ENCODE results near the gene ZNF618.

ZNF618 gene

GRCh38 chr9:113957351-113957750 is 81.2 kb downstream of the ZNF618 start:
- no peak for DNase-seq (ENCODE audit: low read depth, low spot score)

- no peak for DNase-seq (ENCODE audit: low read depth, low spot score)
These were observed 81.8 kb downstream of the ZNF618 start for GRCh38 chr9:113957821-113958341.

GRCh38 chr9:113958556-113958955 is 82.4 kb downstream of the ZNF618 start:
- no peak for DNase-seq (ENCODE audit: low read depth, low spot score)

- no peak for DNase-seq (ENCODE audit: low read depth, low spot score)
These were observed 84.7 kb downstream of the ZNF618 start for GRCh38 chr9:113960768-113961167.

DNA sequence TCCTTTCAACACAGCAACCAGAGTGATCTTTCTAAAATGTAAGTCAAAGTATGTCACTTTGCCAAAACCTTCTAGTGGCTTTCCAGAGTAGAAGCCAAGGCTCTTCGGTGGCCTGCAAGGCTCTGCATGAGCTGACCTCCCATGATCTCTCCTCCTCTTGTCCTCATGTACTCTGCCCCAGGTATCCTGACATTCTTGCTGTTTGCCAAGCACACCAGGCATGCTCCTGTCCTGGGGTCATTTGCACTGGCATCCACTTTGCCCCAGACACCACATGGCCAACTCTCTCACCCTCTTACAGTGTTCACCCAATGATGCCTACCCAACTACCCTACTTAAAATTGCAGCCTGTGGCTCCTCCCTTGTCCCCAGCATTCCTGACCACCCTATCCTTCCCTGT is 86.3 kb downstream of the ZNF618 start:
- no peak for DNase-seq (ENCODE audit: low read depth, low spot score)

DNA sequence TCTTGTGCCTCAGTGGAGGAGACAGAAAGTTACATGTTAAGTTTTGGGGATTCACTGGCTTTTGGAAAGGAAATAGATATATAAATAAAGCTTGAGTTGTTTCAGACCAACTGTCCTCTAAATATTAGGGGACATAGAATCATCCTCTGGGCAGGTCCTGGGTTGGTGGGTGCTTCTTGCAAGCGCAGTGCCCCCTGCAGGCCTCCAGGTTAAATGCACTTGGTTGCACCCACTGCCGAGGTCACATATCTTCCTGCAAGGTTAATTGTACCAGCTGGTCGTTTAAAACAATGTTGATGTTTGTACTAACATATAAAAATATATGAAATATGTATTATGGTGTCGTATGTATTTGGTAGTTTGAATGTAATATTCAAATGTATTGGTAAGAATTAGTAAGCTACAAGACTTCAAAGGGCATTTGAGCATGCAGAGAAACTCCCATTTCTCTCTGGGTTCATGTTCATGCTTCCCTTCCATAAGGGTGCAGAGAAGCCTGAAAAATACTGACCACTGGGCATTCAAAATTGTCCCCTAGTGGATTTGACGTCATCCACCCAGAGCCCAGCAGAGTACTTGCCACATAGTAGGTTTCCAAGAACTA is 87.0 kb downstream of the ZNF618 start:
- no peak for DNase-seq (ENCODE audit: low read depth, low spot score)

- DNase-seq (ENCODE audit: low read depth, low spot score), result no peak
These were observed 87.8 kb downstream of the ZNF618 start for GRCh38 chr9:113963696-113964494.

DNA sequence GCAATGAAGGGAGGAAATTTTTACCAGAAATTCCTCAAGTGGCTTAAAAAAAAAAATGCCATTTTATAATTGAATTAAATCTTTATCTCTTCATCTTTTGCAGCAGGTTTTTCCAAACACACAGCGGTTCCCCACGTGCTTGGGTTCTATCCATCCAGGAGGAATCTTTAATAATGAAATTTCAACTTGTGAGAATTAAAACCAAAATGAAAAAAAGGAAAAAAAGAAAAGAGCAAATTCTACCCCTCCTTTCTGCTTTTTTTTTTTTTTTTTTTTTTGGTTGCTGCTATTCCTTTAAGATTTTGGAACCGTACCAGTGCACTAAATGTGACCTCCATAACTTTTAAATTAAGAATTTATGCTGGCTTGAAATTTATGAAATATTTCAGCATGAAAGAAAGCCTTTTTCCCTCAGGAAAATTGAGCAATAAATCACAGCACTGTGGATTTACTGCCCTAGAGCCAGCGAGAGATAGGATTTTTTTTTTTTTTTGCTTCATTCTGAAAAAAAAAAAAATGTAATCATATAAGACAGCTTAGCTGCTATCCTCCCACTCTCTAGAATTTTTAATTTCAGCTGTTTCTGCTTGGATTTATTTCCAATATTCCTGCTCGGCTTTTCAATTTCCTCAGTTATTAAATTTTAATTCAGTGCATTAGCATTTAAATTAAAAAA is 88.5 kb downstream of the ZNF618 start:
- no peak for DNase-seq (ENCODE audit: low read depth, low spot score)

DNA sequence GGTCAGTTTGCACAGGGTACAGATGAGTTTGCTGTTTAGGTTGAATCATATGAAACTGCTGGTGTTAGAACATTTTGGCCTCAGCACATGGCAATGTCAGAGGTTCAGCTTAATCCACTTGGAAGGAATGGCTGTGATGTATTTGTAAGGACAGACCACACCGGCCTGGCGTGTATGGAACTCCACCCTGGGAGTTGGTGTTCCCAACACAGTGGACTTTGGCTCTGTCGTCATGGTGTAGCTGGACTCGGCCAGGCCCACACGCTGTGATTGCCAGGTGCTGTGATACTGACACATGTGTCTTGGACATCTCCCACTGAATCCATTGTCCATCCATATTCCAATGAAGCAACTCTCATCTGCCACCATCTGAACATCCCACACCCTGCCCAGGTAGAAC is 90.3 kb downstream of the ZNF618 start:
- no peak for DNase-seq (ENCODE audit: low read depth, low spot score)

DNA sequence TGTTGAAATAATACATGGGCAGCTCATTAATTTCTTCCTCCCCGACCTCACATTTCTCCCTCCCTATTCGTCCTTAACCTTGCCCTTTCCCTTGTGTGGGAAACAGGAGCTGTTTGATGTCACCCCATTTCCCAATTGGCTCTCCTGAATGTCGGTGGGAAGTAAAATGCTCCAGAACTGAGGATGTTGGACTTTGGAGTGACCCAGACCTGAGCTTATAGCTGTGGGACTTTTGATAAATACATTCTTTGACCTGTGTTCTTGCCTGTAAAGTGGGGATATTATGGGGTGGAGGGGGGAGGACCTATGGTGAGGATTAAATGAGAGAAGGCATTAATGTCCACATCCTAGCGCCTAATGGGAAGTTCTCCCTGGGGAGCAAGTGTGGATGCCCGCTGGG is 91.3 kb downstream of the ZNF618 start:
- no peak for DNase-seq (ENCODE audit: low read depth, low spot score)

DNA sequence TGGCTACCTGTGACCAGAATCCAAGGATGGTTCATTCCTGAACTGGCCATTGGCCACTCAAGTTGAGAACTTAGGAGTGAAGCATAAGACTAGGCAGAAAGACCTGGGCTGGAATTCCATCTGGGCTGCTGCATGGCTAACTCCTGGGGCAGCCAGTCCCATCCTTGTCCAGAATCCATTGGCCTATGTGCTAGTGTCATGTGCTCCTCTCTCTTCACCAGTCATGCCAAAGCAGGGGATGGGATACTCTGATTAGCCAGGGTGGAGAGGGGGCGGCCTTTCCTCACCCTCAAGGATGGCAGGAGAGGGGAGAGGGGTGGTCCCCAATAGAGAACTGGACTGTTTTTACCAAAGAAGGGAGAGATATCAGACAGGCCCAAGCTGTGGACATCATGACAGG is 93.2 kb downstream of the ZNF618 start:
- no peak for DNase-seq (ENCODE audit: low read depth, low spot score)

- DNase-seq (ENCODE audit: low read depth, low spot score), result no peak
These were observed 97.1 kb downstream of the ZNF618 start for GRCh38 chr9:113973226-113973625.

DNA sequence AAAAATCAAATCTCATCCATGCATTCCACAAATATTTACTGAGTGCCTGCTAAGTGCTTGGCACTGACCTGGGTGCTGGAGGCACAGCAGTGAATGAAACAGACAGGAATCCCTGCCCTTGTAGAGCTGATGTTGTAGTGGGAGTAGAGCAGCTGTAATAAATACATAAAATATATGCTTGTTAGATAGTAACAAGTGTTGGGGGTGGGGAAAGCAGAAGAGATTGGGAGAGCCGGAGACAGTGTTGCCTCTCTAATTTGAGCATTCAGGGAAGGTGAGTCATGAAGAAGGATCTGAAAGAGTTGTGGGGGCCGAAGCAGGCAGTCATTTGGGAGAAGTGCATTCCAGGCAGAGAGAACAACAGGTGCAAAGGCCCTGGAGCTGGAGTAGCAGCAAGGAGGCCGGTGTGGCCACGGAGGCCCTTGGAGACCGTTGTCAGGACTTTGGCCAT is 97.9 kb downstream of the ZNF618 start:
- no peak for DNase-seq (ENCODE audit: low read depth, low spot score)

- DNase-seq (ENCODE audit: low read depth, low spot score), result no peak
These were observed 100.8 kb downstream of the ZNF618 start for GRCh38 chr9:113976915-113977314.

DNA sequence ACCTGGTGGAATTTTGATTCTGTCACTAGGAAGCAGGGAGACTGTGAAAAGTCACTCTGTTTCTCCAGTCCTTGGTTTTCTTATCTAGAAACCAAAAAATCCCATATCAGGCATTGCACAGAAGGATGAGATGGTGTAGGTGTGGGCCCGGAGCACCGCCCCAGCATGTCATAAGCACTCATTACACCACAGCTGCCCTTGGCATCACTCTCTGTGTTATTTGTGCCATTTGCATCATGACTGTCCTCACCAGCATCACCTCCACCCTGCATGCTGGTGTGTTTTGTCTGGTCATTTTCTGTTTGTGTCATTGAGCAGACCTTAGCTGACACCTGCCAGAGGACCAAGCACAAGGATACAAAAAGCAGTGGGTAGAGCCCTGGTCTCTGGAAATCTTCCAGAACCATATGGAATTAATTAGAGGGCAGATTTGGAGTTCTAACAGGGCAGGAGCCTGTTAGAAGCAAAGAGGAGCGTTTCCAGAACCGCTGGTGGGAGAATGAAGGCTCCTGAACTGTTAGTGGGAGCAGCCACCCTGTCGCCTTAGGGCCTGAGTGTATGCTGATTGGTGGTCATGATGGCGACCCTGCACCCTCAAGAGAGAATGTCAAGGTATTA is 102.7 kb downstream of the ZNF618 start:
- DNase-seq (ENCODE audit: low read depth, low spot score), result no peak

DNA sequence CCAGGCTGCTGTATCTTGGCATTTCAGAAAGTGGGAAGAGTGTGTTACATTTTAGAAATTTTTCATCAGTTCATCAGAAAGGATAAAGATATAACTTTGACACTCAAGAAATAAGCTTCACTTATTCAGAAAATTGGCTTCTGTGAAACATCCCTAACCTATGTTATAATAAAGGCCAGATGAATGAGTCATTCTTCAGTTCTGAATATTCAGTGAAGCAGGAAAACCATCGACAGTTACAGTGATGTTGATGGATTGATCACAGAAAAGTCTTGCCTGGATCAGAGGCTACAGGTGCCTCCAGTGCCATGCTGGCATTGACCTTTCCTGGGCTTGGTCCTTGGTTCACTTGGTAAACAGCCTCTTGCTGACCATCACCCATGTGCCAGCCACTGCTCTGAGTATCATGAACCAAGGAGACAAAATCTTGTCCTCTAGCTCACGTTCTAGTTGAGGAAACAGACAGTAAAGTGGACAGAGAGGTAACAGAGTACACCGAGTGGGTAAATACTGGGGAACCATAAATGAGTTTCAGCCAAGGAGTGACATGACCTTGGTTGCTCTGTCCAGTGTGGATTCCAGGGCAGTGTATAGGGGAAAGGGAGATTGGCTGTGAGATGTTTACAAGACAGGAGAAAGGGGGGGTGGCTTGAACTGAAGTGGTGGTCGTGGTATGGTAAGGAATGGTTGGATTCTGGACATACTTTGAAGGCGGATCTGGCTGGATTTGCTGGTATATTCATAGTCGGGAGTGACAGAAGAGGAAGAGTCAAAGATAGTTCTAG is 103.4 kb downstream of the ZNF618 start:
- DNase-seq (ENCODE audit: low read depth, low spot score), result no peak

- no peak for DNase-seq (ENCODE audit: low read depth, low spot score)
These were observed 108.7 kb downstream of the ZNF618 start for GRCh38 chr9:113984639-113985380.

DNA sequence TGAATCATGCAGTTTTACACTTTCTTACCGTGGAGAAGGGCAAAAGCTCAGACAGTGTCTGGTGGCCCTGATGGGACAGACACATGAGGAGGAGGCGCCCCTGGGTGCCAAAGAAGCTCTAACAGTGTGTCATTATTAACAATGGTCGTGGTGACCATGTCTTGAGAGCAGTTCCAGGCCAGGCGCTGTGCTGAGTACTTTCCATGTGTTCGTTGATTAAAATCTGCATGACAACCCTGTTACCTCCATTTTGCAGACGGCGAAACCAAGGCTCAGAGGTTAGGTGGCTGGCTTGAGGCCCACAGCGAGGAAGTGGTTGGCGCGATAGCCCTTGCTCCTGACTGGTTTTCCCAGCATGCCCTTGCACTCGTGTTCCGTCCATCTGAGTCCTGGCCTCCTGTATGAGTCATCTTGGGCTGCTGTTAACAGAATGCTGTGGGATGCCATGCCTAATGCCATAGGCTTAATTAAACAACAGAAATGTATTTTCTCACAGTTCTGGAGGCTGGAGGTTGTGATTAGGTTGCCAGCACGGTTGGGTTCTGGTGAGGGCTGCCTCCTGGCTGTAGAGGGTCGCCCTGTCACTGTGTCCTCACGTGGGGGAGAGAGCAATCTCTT is 110.0 kb downstream of the ZNF618 start:
- no peak for DNase-seq (ENCODE audit: low read depth, low spot score)

GRCh38 chr9:113986931-113987330 is 110.8 kb downstream of the ZNF618 start:
- DNase-seq (ENCODE audit: low read depth, low spot score), result no peak

- no peak for DNase-seq (ENCODE audit: low read depth, low spot score)
These were observed 111.4 kb downstream of the ZNF618 start for GRCh38 chr9:113987526-113987925.
